Measurements from ENCODE around the gene SLC17A8.

GRCh38 chr12:100382338-100382737 is 25.5 kb downstream of the SLC17A8 start:
- TF ChIP-seq CTCF (optimal IDR thresholded peaks at IDR 0.05 in 1 of 3, IDR thresholded peaks at IDR 0.05 in 1 of 3, conservative IDR thresholded peaks at IDR 0.05 in 1 of 3; ENCODE audit: extremely low read depth in 1 of 3, insufficient read depth in 2 of 3, low read length in 3 of 3) (no peak), EZH2 (IDR thresholded peaks at IDR 0.05; ENCODE audit: low read length) (no peak)

All from keratinocyte (primary cell).